Progenitor cell of endocrine pancreas (in vitro differentiated cells): ENCODE results near the gene RNF144B. TPM values are rescaled to one million over a fixed set of nuclear protein-coding genes. Genes with fewer than 3 reads are reported as not detected.

Source experiments
- DNase-seq: peaks from one replicate; pipeline ENCODE4 v3.0.0; 2021; ENCODE audit warnings: low spot score; ENCODE audit not compliant: unreplicated experiment
- H3K27ac Mint-ChIP-seq: 2 replicates; pipeline ENCODE4 v1.8.0; 2021; ENCODE audit warnings: mild to moderate bottlenecking, moderate library complexity, mixed read lengths
- H3K27me3 Mint-ChIP-seq: 2 replicates; pipeline ENCODE4 v1.8.0; 2021; ENCODE audit warnings: mixed read lengths
- H3K36me3 Mint-ChIP-seq: 2 replicates; pipeline ENCODE4 v1.8.0; 2022; ENCODE audit warnings: mixed read lengths; ENCODE audit not compliant: insufficient read depth
- H3K4me1 Mint-ChIP-seq: 2 replicates; pipeline ENCODE4 v1.8.0; 2021; ENCODE audit warnings: low read depth, mixed read lengths
- H3K4me3 Mint-ChIP-seq: 2 replicates; pipeline ENCODE4 v1.8.0; 2021; ENCODE audit warnings: low read depth, mild to moderate bottlenecking, moderate library complexity, mixed read lengths
- H3K9me3 Mint-ChIP-seq: 2 replicates; pipeline ENCODE4 v1.8.0; 2021; ENCODE audit warnings: low read depth, mixed read lengths
- total RNA-seq: library from RNA; stranded (reverse); gene quantifications from 2 replicates; pipeline ENCODE4 v1.2.1, GENCODE V29; 2021
- TF ChIP-seq, protein P1 (sequence below): fragments of 200-600 bp; sonication (generic); IDR thresholded peaks from one replicate; pipeline ENCODE4 v1.5.0; 2021; ENCODE audit warnings: antibody characterized with exemption, mild to moderate bottlenecking; ENCODE audit not compliant: unreplicated experiment

Gene RNF144B
- total RNA-seq, 1 donor from 2014 or later: 3.1 TPM

DNA sequence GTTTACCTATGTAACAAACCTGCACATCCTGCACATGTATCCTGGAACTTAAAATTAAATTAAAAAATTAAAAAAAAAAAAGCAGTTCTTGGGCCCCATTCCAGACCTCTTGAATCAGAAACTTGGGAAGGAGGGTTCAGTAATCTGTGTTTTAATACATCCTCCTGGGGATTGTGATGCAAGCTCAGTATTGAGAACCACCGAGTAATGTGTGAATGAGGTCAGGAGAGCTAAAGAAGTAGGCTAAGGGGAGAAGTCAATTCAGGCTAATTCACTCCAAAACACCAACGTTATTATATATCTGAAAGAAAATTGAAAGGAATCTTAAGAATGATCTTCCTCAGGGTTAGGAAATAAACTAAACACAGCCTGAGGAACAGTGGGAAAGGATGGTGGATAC is 120.4 kb downstream of the RNF144B start:
- H3K27ac Mint-ChIP-seq: no peak overlapping the region
- DNase-seq: no peak
- no peaks in the 10 kb centered on the region for H3K9me3 Mint-ChIP-seq
- TF ChIP-seq, protein P1, sequence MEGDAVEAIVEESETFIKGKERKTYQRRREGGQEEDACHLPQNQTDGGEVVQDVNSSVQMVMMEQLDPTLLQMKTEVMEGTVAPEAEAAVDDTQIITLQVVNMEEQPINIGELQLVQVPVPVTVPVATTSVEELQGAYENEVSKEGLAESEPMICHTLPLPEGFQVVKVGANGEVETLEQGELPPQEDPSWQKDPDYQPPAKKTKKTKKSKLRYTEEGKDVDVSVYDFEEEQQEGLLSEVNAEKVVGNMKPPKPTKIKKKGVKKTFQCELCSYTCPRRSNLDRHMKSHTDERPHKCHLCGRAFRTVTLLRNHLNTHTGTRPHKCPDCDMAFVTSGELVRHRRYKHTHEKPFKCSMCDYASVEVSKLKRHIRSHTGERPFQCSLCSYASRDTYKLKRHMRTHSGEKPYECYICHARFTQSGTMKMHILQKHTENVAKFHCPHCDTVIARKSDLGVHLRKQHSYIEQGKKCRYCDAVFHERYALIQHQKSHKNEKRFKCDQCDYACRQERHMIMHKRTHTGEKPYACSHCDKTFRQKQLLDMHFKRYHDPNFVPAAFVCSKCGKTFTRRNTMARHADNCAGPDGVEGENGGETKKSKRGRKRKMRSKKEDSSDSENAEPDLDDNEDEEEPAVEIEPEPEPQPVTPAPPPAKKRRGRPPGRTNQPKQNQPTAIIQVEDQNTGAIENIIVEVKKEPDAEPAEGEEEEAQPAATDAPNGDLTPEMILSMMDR: no peak
- no peak overlapping the region for H3K4me3 Mint-ChIP-seq
- H3K36me3 Mint-ChIP-seq: no peaks in the 10 kb centered on the region
- peaks cover 2% of the 10 kb centered on the region for H3K4me1 Mint-ChIP-seq
- peaks cover 4% of the 10 kb centered on the region for H3K27me3 Mint-ChIP-seq

DNA sequence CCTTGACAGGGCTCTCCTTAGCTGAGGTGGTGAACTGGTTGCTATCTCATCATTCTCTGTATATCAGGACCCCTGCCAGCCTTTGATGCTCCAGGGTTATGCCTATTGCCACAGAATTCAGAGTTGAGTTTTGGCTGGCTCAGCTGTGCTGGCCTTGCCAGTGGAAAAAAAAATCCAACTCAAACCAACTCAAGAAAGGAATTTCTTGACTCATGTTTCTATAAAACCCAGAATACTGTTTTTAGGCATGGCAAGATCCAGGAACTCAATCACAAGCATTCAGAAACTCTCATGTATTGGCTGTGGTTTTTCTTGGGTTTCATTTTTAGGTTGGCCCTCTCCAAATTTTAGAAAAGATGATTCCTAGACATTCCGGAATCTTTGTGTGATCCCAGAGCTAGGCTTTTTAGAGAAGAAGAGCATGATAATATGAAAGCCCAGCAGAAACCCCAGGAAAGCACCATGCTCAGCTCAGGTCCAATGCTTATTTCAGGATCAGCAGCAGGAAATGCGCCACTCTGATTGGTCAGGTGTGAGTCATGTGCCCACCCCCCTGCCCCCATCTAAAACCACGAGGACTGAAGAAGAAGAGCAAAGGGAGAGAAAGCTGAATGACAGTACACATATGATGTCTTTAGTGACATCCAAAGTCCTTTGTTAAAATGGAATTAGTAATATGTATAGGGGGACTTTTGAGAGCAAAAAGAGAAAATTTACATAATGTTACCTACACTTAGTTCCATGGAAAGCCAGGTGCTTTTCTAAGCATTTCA is 122.9 kb downstream of the RNF144B start:
- peaks cover 4% of the 10 kb centered on the region for H3K27me3 Mint-ChIP-seq
- H3K9me3 Mint-ChIP-seq: no peaks in the 10 kb centered on the region
- no peaks in the 10 kb centered on the region for H3K4me1 Mint-ChIP-seq
- H3K36me3 Mint-ChIP-seq: no peaks in the 10 kb centered on the region
- TF ChIP-seq, protein P1: no peak
- no peak for DNase-seq
- H3K27ac Mint-ChIP-seq: no peak overlapping the region
- no peak overlapping the region for H3K4me3 Mint-ChIP-seq

DNA sequence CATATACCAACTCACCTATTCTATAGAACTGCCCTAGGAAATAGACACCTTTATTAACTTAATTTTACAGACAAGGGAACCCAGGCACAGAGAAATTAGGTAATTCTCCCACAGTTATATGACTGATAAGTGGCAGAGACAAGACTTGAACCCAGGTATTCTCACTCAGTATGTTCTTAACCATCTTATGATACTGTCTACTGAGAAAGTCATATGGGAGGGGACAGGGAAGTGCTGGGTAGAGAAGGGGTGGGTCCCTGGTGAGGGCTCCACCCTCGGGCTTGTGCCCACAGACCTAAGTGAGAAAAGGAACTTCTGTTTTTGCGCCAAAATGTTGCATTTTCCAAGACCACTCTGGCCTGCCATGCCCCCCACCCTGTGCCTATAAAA is 123.5 kb downstream of the RNF144B start:
- H3K4me3 Mint-ChIP-seq: no peak overlapping the region
- no peaks in the 10 kb centered on the region for H3K36me3 Mint-ChIP-seq
- DNase-seq: no peak
- H3K27me3 Mint-ChIP-seq: peaks cover 4% of the 10 kb centered on the region
- TF ChIP-seq, protein P1: no peak
- peaks cover under 1% of the 10 kb centered on the region for H3K4me1 Mint-ChIP-seq
- H3K9me3 Mint-ChIP-seq: no peaks in the 10 kb centered on the region
- no peak overlapping the region for H3K27ac Mint-ChIP-seq

DNA sequence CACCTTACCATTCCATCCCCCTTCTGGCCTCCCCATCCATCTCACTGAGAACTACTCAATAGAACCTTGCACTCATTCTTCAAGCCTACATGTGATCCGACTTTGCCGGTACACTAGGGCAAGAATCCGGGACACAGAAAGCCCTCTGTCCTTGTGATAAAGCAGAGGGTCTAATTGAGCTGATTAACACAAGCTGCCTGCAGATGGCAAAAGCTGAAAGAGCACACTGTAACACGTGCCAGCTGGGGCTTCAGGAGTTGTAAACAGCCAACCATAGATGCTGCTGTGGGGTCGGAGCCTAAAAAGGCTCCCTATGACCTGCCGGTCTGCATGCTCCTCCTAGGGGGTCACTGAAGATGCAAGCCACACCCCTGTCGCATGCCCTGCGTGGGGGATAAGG is 124.1 kb downstream of the RNF144B start:
- TF ChIP-seq, protein P1: no peak
- Mint-ChIP-seq H3K36me3 (no peaks in the 10 kb centered on the region), H3K9me3 (no peaks in the 10 kb centered on the region), H3K4me1 (peaks cover 1% of the 10 kb centered on the region), H3K4me3 (no peak overlapping the region), H3K27me3 (peaks cover 4% of the 10 kb centered on the region), H3K27ac (no peak overlapping the region)
- no peak for DNase-seq

DNA sequence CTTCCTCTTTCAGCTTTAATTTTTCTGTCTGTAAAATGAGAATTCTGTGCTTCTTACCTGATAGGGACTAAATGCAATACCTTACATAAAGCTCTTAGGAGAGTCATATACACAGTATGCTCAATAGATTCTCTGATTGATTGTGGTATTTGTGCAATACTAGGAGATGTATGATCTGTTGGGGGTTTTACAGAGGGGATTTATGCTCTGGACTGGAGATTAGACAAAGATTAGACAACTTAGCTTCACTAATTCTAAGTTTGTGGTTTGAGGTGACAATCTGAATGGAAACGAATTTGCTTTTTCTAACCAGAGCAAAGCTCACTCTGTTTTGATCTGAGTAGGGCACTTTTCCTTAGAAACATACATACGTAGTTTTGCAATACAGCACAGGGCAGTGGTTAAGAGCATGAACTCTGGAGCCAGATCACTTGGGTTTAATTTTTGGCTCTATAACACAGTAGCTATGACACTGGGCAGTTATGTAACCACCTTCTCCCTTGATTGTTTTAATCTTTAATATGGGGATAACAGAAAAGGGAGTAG is 126.2 kb downstream of the RNF144B start:
- no peak for DNase-seq
- Mint-ChIP-seq H3K4me3 (no peak overlapping the region), H3K9me3 (no peaks in the 10 kb centered on the region), H3K4me1 (peaks cover 1% of the 10 kb centered on the region), H3K27ac (no peak overlapping the region), H3K27me3 (no peaks in the 10 kb centered on the region), H3K36me3 (no peaks in the 10 kb centered on the region)
- TF ChIP-seq, protein P1: no peak
